HG03066 (cell line): Measurements from ENCODE around the gene ALX4.

Experiments
- ATAC-seq: cut with Tn5 transposase; IDR thresholded peaks from one replicate; pipeline ENCODE4 v1.9.1; 2021; ENCODE audit warnings: low read depth; ENCODE audit not compliant: unreplicated experiment

The ALX4 gene

GRCh38 chr11:44250421-44250820 is 59.5 kb downstream of the ALX4 start:
- ATAC-seq, result no peak

GRCh38 chr11:44248109-44248508 is 61.8 kb downstream of the ALX4 start:
- ATAC-seq, result no peak

GRCh38 chr11:44247508-44247907 is 62.4 kb downstream of the ALX4 start:
- no peak for ATAC-seq

GRCh38 chr11:44246726-44247125 is 63.2 kb downstream of the ALX4 start:
- ATAC-seq, result no peak

GRCh38 chr11:44244639-44245310 is 65.2 kb downstream of the ALX4 start:
- no peak for ATAC-seq

- ATAC-seq, result no peak
These were observed 66.2 kb downstream of the ALX4 start for GRCh38 chr11:44243595-44244343.

- ATAC-seq, result no peak
These were observed 66.9 kb downstream of the ALX4 start for GRCh38 chr11:44243086-44243485.

- ATAC-seq, result no peak
These were observed 68.1 kb downstream of the ALX4 start for GRCh38 chr11:44241851-44242250.

- no peak for ATAC-seq
These were observed 72.8 kb downstream of the ALX4 start for GRCh38 chr11:44237156-44237555.

GRCh38 chr11:44236296-44236695 is 73.6 kb downstream of the ALX4 start:
- no peak for ATAC-seq

GRCh38 chr11:44235765-44236201 is 74.2 kb downstream of the ALX4 start:
- ATAC-seq, result no peak

- no peak for ATAC-seq
These were observed 80.3 kb downstream of the ALX4 start for GRCh38 chr11:44229624-44230023.

- ATAC-seq, result no peak
These were observed 80.8 kb downstream of the ALX4 start for GRCh38 chr11:44229098-44229497.

- ATAC-seq, result no peak
These were observed 81.6 kb downstream of the ALX4 start for GRCh38 chr11:44228379-44228778.

- ATAC-seq, result no peak
These were observed 83.0 kb downstream of the ALX4 start for GRCh38 chr11:44226945-44227344.

GRCh38 chr11:44226490-44226889 is 83.4 kb downstream of the ALX4 start:
- no peak for ATAC-seq

GRCh38 chr11:44224867-44225501 is 85.0 kb downstream of the ALX4 start:
- no peak for ATAC-seq

GRCh38 chr11:44223238-44223637 is 86.7 kb downstream of the ALX4 start:
- no peak for ATAC-seq

GRCh38 chr11:44221992-44222391 is 87.9 kb downstream of the ALX4 start:
- no peak for ATAC-seq

- ATAC-seq, result no peak
These were observed 88.5 kb downstream of the ALX4 start for GRCh38 chr11:44221456-44221855.
